H1 (cell line): ENCODE measurements around the gene PPP1R1A. TPM values are rescaled to one million over a fixed set of nuclear protein-coding genes. Genes with fewer than 3 reads are reported as not detected.

Experiments used
- CTCF ChIA-PET: fragments of 300-600 bp; sonication (Branson Sonifier 250); formaldehyde crosslinking; loops from one replicate; lab custom pipeline; 2021; ENCODE audit not compliant: partially characterized antibody; lab: Charles Lee
- POLR2A ChIA-PET: fragments of 300-600 bp; sonication (Branson Sonifier 250); formaldehyde crosslinking; loops from one replicate; lab custom pipeline; 2021; ENCODE audit warnings: inconsistent platforms; ENCODE audit not compliant: partially characterized antibody; lab: Charles Lee
- DNase-seq, 2 experiments: peaks; one replicate each; pipeline versions ENCODE4 v3.0.0 to v3.0.0-alpha.2; 2010 to 2022; ENCODE audit warnings: low spot score in 2 of 2, low read depth in 1 of 2, mixed read lengths in 1 of 2
- FAIRE-seq: peaks from 2 replicates; lab custom pipeline; 2011; peaks lifted over from hg19 to GRCh38; lab: Jason Lieb, UNC
- H2AFZ ChIP-seq: 2 replicates; pipeline ENCODE4 v1.8.1; 2012; ENCODE audit warnings: low read length, inconsistent platforms
- H2AK5ac ChIP-seq: 2 replicates; pipeline ENCODE4 v1.6.1; 2013; ENCODE audit warnings: low read depth, low read length
- H2BK120ac ChIP-seq: replicated peaks from 2 replicates; pipeline ENCODE3; 2013; ENCODE audit warnings: low read depth, low read length, inconsistent platforms
- H2BK12ac ChIP-seq: 2 replicates; pipeline ENCODE4 v1.6.1; 2013; ENCODE audit warnings: low read depth, low read length
- H2BK15ac ChIP-seq: 2 replicates; pipeline ENCODE4 v1.6.1; 2013; ENCODE audit warnings: low read length
- H2BK20ac ChIP-seq: 2 replicates; pipeline ENCODE4 v1.6.1; 2013; ENCODE audit warnings: low read length
- H2BK5ac ChIP-seq: 2 replicates; pipeline ENCODE4 v1.6.1; 2013; ENCODE audit warnings: low read depth, low read length
- H3K14ac ChIP-seq: 2 replicates; pipeline ENCODE4 v1.6.1; 2013; ENCODE audit warnings: inconsistent platforms; ENCODE audit not compliant: insufficient read length
- H3K18ac ChIP-seq: 2 replicates; pipeline ENCODE4 v1.6.1; 2013; ENCODE audit warnings: low read length; ENCODE audit errors: extremely low read depth
- H3K23ac ChIP-seq: 2 replicates; pipeline ENCODE4 v1.6.1; 2013; ENCODE audit warnings: inconsistent platforms; ENCODE audit not compliant: insufficient read length
- H3K23me2 ChIP-seq: 2 replicates; pipeline ENCODE4 v1.6.1; 2013; ENCODE audit warnings: low read depth, low read length
- H3K27ac ChIP-seq: 2 replicates; pipeline ENCODE4 v1.6.1; 2011; ENCODE audit warnings: low read depth, low read length, inconsistent platforms
- H3K27me3 ChIP-seq, 4 experiments: replicated peaks in 1 of 4; 1 replicate in 1 of 4; 2 replicates in 3 of 4; pipeline versions ENCODE4 v1.6.1 to v1.8.1; 2011 to 2013; ENCODE audit warnings: low read length in 3 of 4, mild to moderate bottlenecking in 3 of 4, inconsistent platforms in 2 of 4, mixed read lengths in 2 of 4, moderate library complexity in 1 of 4; ENCODE audit not compliant: control insufficient read depth in 3 of 4, insufficient read depth in 3 of 4; ENCODE audit errors: extremely low read depth in 1 of 4
- H3K36me3 ChIP-seq, 4 experiments: 2 replicates each; pipeline versions ENCODE4 v1.6.1 to v1.8.1; 2011 to 2013; ENCODE audit warnings: mild to moderate bottlenecking in 4 of 4, low read length in 3 of 4, moderate library complexity in 2 of 4, control low read depth in 1 of 4, inconsistent platforms in 1 of 4; ENCODE audit not compliant: insufficient read depth in 4 of 4, control insufficient read depth in 2 of 4
- H3K4ac ChIP-seq: replicated peaks from 2 replicates; pipeline ENCODE3; 2013; ENCODE audit warnings: low read length, low read depth, mixed read lengths, inconsistent platforms; ENCODE audit not compliant: insufficient read length
- H3K4me1 ChIP-seq, 4 experiments: replicated peaks in 1 of 4; 1 replicate in 1 of 4; 2 replicates in 3 of 4; pipeline versions ENCODE4 v1.6.1 to v1.8.1; 2011 to 2013; ENCODE audit warnings: low read length in 3 of 4, inconsistent platforms in 2 of 4, mixed read lengths in 1 of 4; ENCODE audit not compliant: insufficient read depth in 4 of 4, control insufficient read depth in 3 of 4
- H3K4me2 ChIP-seq, 2 experiments: 2 replicates each; pipeline versions ENCODE4 v1.6.1 to v1.8.1; 2011 to 2013; ENCODE audit warnings: low read depth in 2 of 2, low read length in 2 of 2, control low read depth in 1 of 2, inconsistent platforms in 1 of 2, mild to moderate bottlenecking in 1 of 2; ENCODE audit not compliant: insufficient read depth in 1 of 2
- H3K4me3 ChIP-seq, 4 experiments: fragments of 200-600, 300-600 bp in 1 of 4; sonication (generic), shearing (Covaris generic), sonication (Bioruptor Twin) in 1 of 4; 2 replicates each; pipeline versions ENCODE4 v1.5.1 to v1.8.1; 2011 to 2016; ENCODE audit warnings: low read length in 4 of 4, low read depth in 3 of 4, control low read depth in 2 of 4, inconsistent platforms in 2 of 4, mild to moderate bottlenecking in 2 of 4, mixed read lengths in 1 of 4, moderate library complexity in 1 of 4; ENCODE audit not compliant: insufficient read depth in 2 of 4; ENCODE audit errors: extremely low read depth in 1 of 4
- H3K56ac ChIP-seq: replicated peaks from 2 replicates; pipeline ENCODE3; 2013; ENCODE audit warnings: low read depth, mild to moderate bottlenecking, mixed read lengths, low read length, inconsistent platforms; ENCODE audit not compliant: insufficient read length
- H3K79me1 ChIP-seq: 2 replicates; pipeline ENCODE4 v1.6.1; 2013; ENCODE audit warnings: low read depth, low read length, control low read depth
- H3K79me2 ChIP-seq, 2 experiments: 2 replicates each; pipeline versions ENCODE4 v1.6.1 to v1.8.1; 2012 to 2013; ENCODE audit warnings: low read length in 2 of 2, mild to moderate bottlenecking in 2 of 2, inconsistent platforms in 1 of 2; ENCODE audit not compliant: insufficient read depth in 2 of 2, control insufficient read depth in 1 of 2
- H3K9ac ChIP-seq, 4 experiments: replicated peaks in 1 of 4; 1 replicate in 1 of 4; 2 replicates in 3 of 4; pipeline versions ENCODE4 v1.6.1 to v1.8.1; 2011 to 2013; ENCODE audit warnings: low read depth in 3 of 4, low read length in 3 of 4, control low read depth in 2 of 4, mild to moderate bottlenecking in 2 of 4, moderate library complexity in 2 of 4, inconsistent platforms in 1 of 4; ENCODE audit errors: extremely low read depth in 1 of 4
- H3K9me3 ChIP-seq, 2 experiments: 2 replicates each; pipeline versions ENCODE4 v1.6.1 to v1.8.1; 2012 to 2013; ENCODE audit warnings: mild to moderate bottlenecking in 2 of 2, moderate library complexity in 2 of 2, control low read depth in 1 of 2, inconsistent platforms in 1 of 2, low read depth in 1 of 2, low read length in 1 of 2, mixed read lengths in 1 of 2; ENCODE audit not compliant: insufficient read depth in 2 of 2
- H4K20me1 ChIP-seq, 2 experiments: replicated peaks in 1 of 2; 2 replicates each; pipeline versions ENCODE3 to v1.8.1; 2011 to 2013; ENCODE audit warnings: inconsistent platforms in 2 of 2, low read length in 2 of 2, mild to moderate bottlenecking in 1 of 2; ENCODE audit not compliant: insufficient read depth in 2 of 2, control insufficient read depth in 1 of 2
- H4K5ac ChIP-seq: 2 replicates; pipeline ENCODE4 v1.6.1; 2013; ENCODE audit warnings: low read length, low read depth, mixed read lengths, inconsistent platforms; ENCODE audit not compliant: insufficient read length
- H4K8ac ChIP-seq: 2 replicates; pipeline ENCODE4 v1.8.0; 2013; ENCODE audit warnings: mild to moderate bottlenecking, moderate library complexity, low read length, inconsistent platforms; ENCODE audit not compliant: insufficient read depth; ENCODE audit errors: extremely low read depth
- H4K91ac ChIP-seq: replicated peaks from 2 replicates; pipeline ENCODE3; 2013; ENCODE audit warnings: low read length, mixed read lengths, inconsistent platforms; ENCODE audit not compliant: insufficient read length
- CTCF ChIP-seq, 3 experiments: IDR thresholded peaks; 1 replicate in 2 of 3; 2 replicates in 1 of 3; pipeline versions ENCODE4 v1.5.1 to v1.6.1; 2011; ENCODE audit warnings: low read length in 3 of 3, mild to moderate bottlenecking in 3 of 3, inconsistent platforms in 2 of 3, low read depth in 1 of 3, moderate library complexity in 1 of 3; ENCODE audit not compliant: insufficient read depth in 1 of 3; ENCODE audit errors: control extremely low read depth in 1 of 3
- RAD21 ChIP-seq, 2 experiments: IDR thresholded peaks in 1 of 2; conservative IDR thresholded peaks in 1 of 2; 2 replicates each; pipeline ENCODE4 v1.6.1; 2011; ENCODE audit warnings: low read depth in 2 of 2, low read length in 2 of 2, improper control_type of control experiment in 1 of 2, inconsistent platforms in 1 of 2, mild to moderate bottlenecking in 1 of 2, moderate library complexity in 1 of 2
- SAP30 ChIP-seq: fragments of 300-600 bp; sonication (generic); IDR thresholded peaks from 2 replicates; pipeline ENCODE4 v1.7.1; 2012; ENCODE audit warnings: low read length, moderate library complexity, mild to moderate bottlenecking, inconsistent platforms; ENCODE audit not compliant: insufficient read depth, insufficient replicate concordance
- TEAD4 ChIP-seq: IDR thresholded peaks from 2 replicates; pipeline ENCODE4 v1.6.1; 2012; ENCODE audit warnings: low read depth, low read length, inconsistent platforms, mixed read lengths
- WGBS, 2 experiments: shearing (Covaris generic) in 1 of 2; methylation state at CpG; one replicate each; pipeline versions ENCODE4 v1.1.6 to v1.1.7; 2013 to 2015; ENCODE audit warnings: low lambda C conversion rate in 2 of 2, mixed read lengths in 2 of 2, inconsistent platforms in 1 of 2, low coverage in 1 of 2, missing lambda C conversion rate in 1 of 2; ENCODE audit not compliant: insufficient replicate concordance in 2 of 2, insufficient coverage in 1 of 2, insufficient read length in 1 of 2; ENCODE audit errors: extremely low coverage in 1 of 2, missing lambda C conversion rate in 1 of 2; 5-methylcytosine and 5-hydroxymethylcytosine counted together
- polyA plus RNA-seq, 7 experiments: library from polyadenylated mRNA; depleted of rRNA in 3 of 7; stranded (reverse) in 5 of 7; unstranded in 2 of 7; fragments of >200 nt in 5 of 7; fragments of 200-250 nt in 2 of 7; gene quantifications; 1 replicate in 5 of 7; 2 replicates in 1 of 7; 4 replicates in 1 of 7; pipeline versions ENCODE4 v1.2.1 to v1.2.3, GENCODE V29; 2011 to 2013; ENCODE audit warnings: missing spikeins in 2 of 7, mixed read lengths in 2 of 7
- total RNA-seq: library from RNA; stranded (reverse); fragmentation: NEBNext Ultra II Directional; extraction: Animal tissue kit (Norgen Biotek cat#: 25700); gene quantifications from 2 replicates; pipeline ENCODE4 v1.2.1, GENCODE V29; 2021

PPP1R1A gene
- total and polyA plus RNA-seq, 2 of the 8 experiments (the other 6 are each of a cell fraction or from before 2014, with no cell fraction given): 5.8 to 13.1 TPM

DNA sequence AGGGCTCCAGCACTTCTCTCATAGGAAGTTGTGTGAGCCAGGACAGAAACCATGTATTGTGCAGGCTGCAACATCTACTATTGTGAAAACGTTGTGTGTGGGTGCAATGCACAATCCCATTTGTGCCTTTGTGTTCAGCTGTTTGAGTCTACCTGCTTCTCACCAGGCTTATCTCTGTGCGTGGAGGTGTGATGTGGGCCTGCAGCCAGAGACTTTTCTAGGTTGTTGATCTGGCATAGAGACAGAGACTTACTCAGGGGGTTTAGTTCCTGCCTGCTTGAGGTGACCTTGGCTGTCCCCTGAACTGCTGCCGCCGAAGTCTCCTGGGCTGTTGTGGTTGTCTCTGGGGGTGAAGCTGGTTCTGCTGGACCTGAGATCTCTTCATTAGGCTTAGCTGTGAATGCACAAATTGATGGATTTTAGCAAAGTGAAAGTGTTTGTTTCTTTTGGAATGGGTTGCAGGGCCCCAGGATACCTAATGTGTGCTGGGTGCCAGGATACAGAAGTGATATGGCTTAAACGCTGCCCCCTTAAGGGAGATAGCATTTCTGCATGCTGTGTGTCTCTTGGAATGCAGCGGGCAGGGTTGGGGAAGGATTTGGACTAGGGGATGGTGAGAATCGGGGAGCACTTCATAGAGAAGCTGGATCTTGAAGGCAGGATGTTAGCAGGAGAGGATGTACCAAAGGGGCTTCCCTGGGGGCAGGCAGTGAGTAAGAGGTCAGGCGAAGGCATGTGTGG is 43.7 kb upstream of the PPP1R1A start:
- H3K4me2 ChIP-seq: no peak overlapping the region
- no peak overlapping the region for H2BK15ac ChIP-seq
- 0 out of 2 replicates have a peak overlapping the region, but pooled peaks have one; percentile 31 for H2AFZ ChIP-seq
- no peaks in the 10 kb centered on the region for H3K79me2 ChIP-seq
- H3K23ac ChIP-seq: no peak overlapping the region
- H3K36me3 ChIP-seq: no peaks in the 10 kb centered on the region
- H2BK12ac ChIP-seq: no peak overlapping the region
- H3K56ac ChIP-seq: no peak overlapping the region
- H4K8ac ChIP-seq: no peak overlapping the region
- H3K27me3 ChIP-seq: no peaks in the 10 kb centered on the region
- no peak overlapping the region for H4K5ac ChIP-seq
- no peaks in the 10 kb centered on the region for H3K79me1 ChIP-seq
- no peak overlapping the region for H3K14ac ChIP-seq
- H3K18ac ChIP-seq: no peak overlapping the region
- H3K23me2 ChIP-seq: no peaks in the 10 kb centered on the region
- peak; percentile 87 for FAIRE-seq
- H2BK120ac ChIP-seq: no peak overlapping the region
- 70% methylated on average over 8 of the region's 8 CpGs; no CpG with 5 or more reads in 1 of the 2 experiments for WGBS, 2 experiments
- ChIA-PET POLR2A (interaction anchor here (1.1 kb wide), 1 partner anchor 24 kb away, joined by 3 read pairs; no protein-coding TSS in a partner anchor), CTCF (interaction anchor here (0.8 to 4.2 kb wide), 24 partner anchors 9 to 1164 kb away, joined by 3 to 22 read pairs (median 4); no protein-coding TSS in a partner anchor)
- peaks cover 0 to 3% (median 0%) of the 10 kb centered on the region in 4 experiments; a peak in 2 of 7 replicates for H3K4me1 ChIP-seq
- H3K4me3 ChIP-seq: no peak overlapping the region
- no peak overlapping the region for H4K91ac ChIP-seq
- H2BK20ac ChIP-seq: no peak overlapping the region
- no peak overlapping the region for H3K9ac ChIP-seq
- TF ChIP-seq CTCF (IDR thresholded peaks at IDR 0.05; ENCODE audit: control extremely low read depth in 1 of 3, insufficient read depth in 1 of 3, low read depth in 1 of 3, low read length in 3 of 3) (peak; percentile 51 to 73 (median 56); a peak in 3 of 4 replicates), TEAD4 (peak; percentile 84), SAP30 (no peak), RAD21 (IDR thresholded peaks at IDR 0.05 in 1 of 2, conservative IDR thresholded peaks at IDR 0.05 in 1 of 2; ENCODE audit: low read depth in 2 of 2, low read length in 2 of 2) (peak in 1 of 2 experiments; percentile 36; a peak in 1 of 4 replicates)
- no peak overlapping the region for H2AK5ac ChIP-seq
- H2BK5ac ChIP-seq: no peak overlapping the region; the same call in 1 of the 2 replicates
- no peaks in the 10 kb centered on the region for H4K20me1 ChIP-seq
- H3K4ac ChIP-seq: no peak overlapping the region
- no peak overlapping the region for H3K27ac ChIP-seq
- DNase-seq: peak in 1 of 2 experiments; percentile 50
- H3K9me3 ChIP-seq: peaks cover 13 to 16% of the 10 kb centered on the region in 2 experiments
